Measurements from ENCODE around the gene RPUSD1. TPM values are rescaled to one million over a fixed set of nuclear protein-coding genes. Genes with fewer than 3 reads are reported as not detected.
"Not testable (repeated sequence)": the region's sequence is repeated elsewhere in the genome, so short reads cannot be mapped to it uniquely, and the experiment has no call there.

The RPUSD1 gene
- total RNA-seq, 1 donor from 2014 or later = 9.0 TPM

- no peak for ATAC-seq
- DNase-seq (ENCODE audit: low spot score) = no peak
These were observed 19.8 kb downstream of the RPUSD1 start for GRCh38 chr16:768428-768827.

- DNase-seq (ENCODE audit: low spot score) (no peak), ATAC-seq (no peak)
These were observed 20.4 kb downstream of the RPUSD1 start for GRCh38 chr16:767743-768235.

- DNase-seq (ENCODE audit: low spot score) (no peak), ATAC-seq (no peak)
These were observed 21.2 kb downstream of the RPUSD1 start for GRCh38 chr16:766820-767640.

GRCh38 chr16:766008-766819 is 22.0 kb downstream of the RPUSD1 start:
- DNase-seq (ENCODE audit: low spot score) (no peak), ATAC-seq (no peak)

- ATAC-seq = no peak
- DNase-seq (ENCODE audit: low spot score) = no peak
These were observed 22.7 kb downstream of the RPUSD1 start for GRCh38 chr16:765488-765865.

- no peak for ATAC-seq
These were observed 23.2 kb downstream of the RPUSD1 start for GRCh38 chr16:764848-765487.

GRCh38 chr16:764184-764750 is 23.9 kb downstream of the RPUSD1 start:
- no peak for DNase-seq (ENCODE audit: low spot score)
- no peak for ATAC-seq

More at GRCh38 chr16:764848-765487, 23.2 kb downstream of the RPUSD1 start:
- no peak for DNase-seq (ENCODE audit: low spot score)

- no peak for DNase-seq (ENCODE audit: low spot score)
- ATAC-seq = no peak
These were observed 24.6 kb downstream of the RPUSD1 start for GRCh38 chr16:763369-764183.

- DNase-seq (ENCODE audit: low spot score) = no peak
- no peak for ATAC-seq
These were observed 25.4 kb downstream of the RPUSD1 start for GRCh38 chr16:762595-763268.

GRCh38 chr16:761625-762513 is 26.3 kb downstream of the RPUSD1 start:
- ATAC-seq (no peak), DNase-seq (ENCODE audit: low spot score) (no peak)

- ATAC-seq (no peak), DNase-seq (ENCODE audit: low spot score) (no peak)
These were observed 27.4 kb downstream of the RPUSD1 start, which contains the start of gene MSLN for GRCh38 chr16:760545-761343. TSS of gene MSLN (plus strand) at chr16:760734. CDS start at chr16:762681, 1,947 bp downstream.

GRCh38 chr16:760065-760464 is 28.1 kb downstream of the RPUSD1 start:
- no peak for DNase-seq (ENCODE audit: low spot score)
- ATAC-seq = no peak

- no peak for DNase-seq (ENCODE audit: low spot score)
These were observed 28.9 kb downstream of the RPUSD1 start for GRCh38 chr16:759110-759910.

GRCh38 chr16:756428-756827 is 31.8 kb downstream of the RPUSD1 start:
- DNase-seq (ENCODE audit: low spot score) = no peak
- no peak for ATAC-seq

More at GRCh38 chr16:759110-759910, 28.9 kb downstream of the RPUSD1 start:
- ATAC-seq = no peak

GRCh38 chr16:754656-755055 is 33.5 kb downstream of the RPUSD1 start:
- DNase-seq (ENCODE audit: low spot score) = no peak
- no peak for ATAC-seq

GRCh38 chr16:754121-754607 is 34.0 kb downstream of the RPUSD1 start:
- ATAC-seq; DNase-seq (ENCODE audit: low spot score): not testable (repeated sequence)

- DNase-seq (ENCODE audit: low spot score) (no peak), ATAC-seq (no peak)
These were observed 36.2 kb downstream of the RPUSD1 start for GRCh38 chr16:752007-752312.
